Transverse colon (tissue), 4 donors: ENCODE measurements around the gene GRIK4. TPM values are rescaled to one million over a fixed set of nuclear protein-coding genes. Genes with fewer than 3 reads are reported as not detected.

Source experiments
- DNase-seq: peaks from one replicate; pipeline ENCODE4 v3.0.0-alpha.2; 2019
- H3K27ac ChIP-seq, 4 donors: fragments of 200-600 bp; sonication (generic); 2 replicates each; pipeline ENCODE4 v1.5.1; 2016 to 2018; ENCODE audit warnings: inconsistent platforms in 4 of 4
- H3K27me3 ChIP-seq: fragments of 200-600 bp; sonication (generic); 2 replicates; pipeline ENCODE4 v1.5.1; 2017; ENCODE audit warnings: inconsistent platforms
- H3K36me3 ChIP-seq, 4 donors: fragments of 200-600 bp; sonication (generic); 2 replicates each; pipeline ENCODE4 v1.5.1; 2017 to 2019; ENCODE audit warnings: inconsistent platforms in 4 of 4
- H3K4me1 ChIP-seq, 4 donors: fragments of 200-600 bp; sonication (generic); 2 replicates each; pipeline ENCODE4 v1.5.1; 2017 to 2020; ENCODE audit warnings: inconsistent platforms in 4 of 4
- H3K4me3 ChIP-seq, 4 donors: fragments of 200-600 bp; sonication (generic); 1 replicate in 1 of 4; 2 replicates in 3 of 4; pipeline versions ENCODE4 v1.5.1 to v1.6.1; 2017 to 2019; ENCODE audit warnings: inconsistent platforms in 4 of 4
- H3K9me3 ChIP-seq, 2 donors: fragments of 200-600 bp; sonication (generic); 2 replicates each; pipeline ENCODE4 v1.5.1; 2017 to 2019; ENCODE audit warnings: inconsistent platforms in 2 of 2
- EP300 ChIP-seq: sonication (generic); formaldehyde crosslinking; IDR thresholded peaks from one replicate; pipeline ENCODE4 v1.6.1; 2017; ENCODE audit warnings: antibody characterized with exemption, low read depth
- POLR2A ChIP-seq: fragments of 450-650 bp; IDR thresholded peaks from one replicate; pipeline ENCODE4 v1.6.1; 2016; ENCODE audit warnings: antibody characterized with exemption, mild to moderate bottlenecking, moderate library complexity
- POLR2AphosphoS5 ChIP-seq, 3 donors: sonication (generic); formaldehyde crosslinking; IDR thresholded peaks; one replicate each; pipeline ENCODE4 v1.6.1; 2016; ENCODE audit warnings: antibody characterized with exemption in 3 of 3
- WGBS, 2 donors: methylation state at CpG; one replicate each; pipeline ENCODE4 v1.1.5; 2018; ENCODE audit warnings: low coverage in 1 of 2; 5-methylcytosine and 5-hydroxymethylcytosine counted together
- in situ Hi-C, 4 donors: fragments of 200-750 bp; cut with MboI; loops; one replicate each; pipeline versions ENCODE4 v1.15.0 to v1.15.1; 2017; ENCODE audit warnings: low sequenced_read_pairs in 3 of 4, low pct_ligation_motif_present in 1 of 4, low pct_unique_long_range_greater_than_20kb in 1 of 4
- intact Hi-C: fragments of 100-400 bp; cut with DNase I; formaldehyde crosslinking; loops from one replicate; pipeline ENCODE4 v1.15.1; 2023; ENCODE audit warnings: low total_unique reads
- total RNA-seq, 4 donors: library from RNA; depleted of rRNA; stranded (reverse); fragments of >200 nt; gene quantifications; one replicate each; pipeline ENCODE4 v1.1.0, GENCODE V29; 2016
- TF ChIP-seq, protein P1 (sequence below), 5 experiments: fragments of 200-600 bp in 3 of 5; fragments of 450-650 bp in 2 of 5; sonication (generic) in 3 of 5; IDR thresholded peaks; 1 replicate in 2 of 5; 2 replicates in 3 of 5; pipeline ENCODE4 v1.5.1; 2016 to 2017; ENCODE audit warnings: antibody characterized with exemption in 5 of 5, inconsistent platforms in 3 of 5, mild to moderate bottlenecking in 2 of 5, moderate library complexity in 1 of 5

The GRIK4 gene
- total RNA-seq, 4 donors from 2014 or later = 2.6 TPM; not detected in 3

DNA sequence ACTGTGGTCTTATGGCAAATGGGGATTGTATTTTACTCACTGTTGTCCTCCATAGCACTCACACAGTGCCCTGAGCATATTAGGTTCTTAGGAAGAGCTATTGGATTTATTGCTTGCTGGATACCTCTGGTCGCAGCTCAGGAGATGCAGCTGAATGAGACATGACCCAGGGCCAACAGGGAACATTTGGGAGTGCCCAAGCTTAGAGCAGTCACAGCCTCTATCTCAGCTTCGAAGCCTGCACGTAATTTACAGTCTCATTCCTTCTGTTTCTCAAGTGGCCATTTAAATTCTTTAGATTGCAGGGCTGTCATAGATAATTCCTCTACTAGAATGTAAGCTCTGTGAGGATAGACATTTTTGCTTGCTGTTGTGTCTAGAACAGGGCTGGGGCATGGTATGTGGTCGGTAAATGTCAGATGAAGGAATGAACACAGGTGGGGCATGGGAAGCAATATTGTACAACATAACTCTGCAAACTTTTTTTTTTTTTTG is 192.8 kb downstream of the GRIK4 start:
- Histone ChIP-seq H3K4me3 (no peak overlapping the region), H3K27ac (peak overlapping the region in 1 of 4 donors; percentile 5), H3K36me3 (no peaks in the 10 kb centered on the region), H3K27me3 (no peaks in the 10 kb centered on the region), H3K4me1 (no peaks in the 10 kb centered on the region), H3K9me3 (no peaks in the 10 kb centered on the region)
- intact Hi-C loops = no loop called here
- WGBS, 2 donors = 82 to 89% methylated on average over 1 to 4 of the region's 4 CpGs
- no peak for TF ChIP-seq POLR2A
- TF ChIP-seq EP300 = no peak
- no peak for TF ChIP-seq POLR2AphosphoS5 (IDR thresholded peaks at IDR 0.05)
- TF ChIP-seq, protein P1, sequence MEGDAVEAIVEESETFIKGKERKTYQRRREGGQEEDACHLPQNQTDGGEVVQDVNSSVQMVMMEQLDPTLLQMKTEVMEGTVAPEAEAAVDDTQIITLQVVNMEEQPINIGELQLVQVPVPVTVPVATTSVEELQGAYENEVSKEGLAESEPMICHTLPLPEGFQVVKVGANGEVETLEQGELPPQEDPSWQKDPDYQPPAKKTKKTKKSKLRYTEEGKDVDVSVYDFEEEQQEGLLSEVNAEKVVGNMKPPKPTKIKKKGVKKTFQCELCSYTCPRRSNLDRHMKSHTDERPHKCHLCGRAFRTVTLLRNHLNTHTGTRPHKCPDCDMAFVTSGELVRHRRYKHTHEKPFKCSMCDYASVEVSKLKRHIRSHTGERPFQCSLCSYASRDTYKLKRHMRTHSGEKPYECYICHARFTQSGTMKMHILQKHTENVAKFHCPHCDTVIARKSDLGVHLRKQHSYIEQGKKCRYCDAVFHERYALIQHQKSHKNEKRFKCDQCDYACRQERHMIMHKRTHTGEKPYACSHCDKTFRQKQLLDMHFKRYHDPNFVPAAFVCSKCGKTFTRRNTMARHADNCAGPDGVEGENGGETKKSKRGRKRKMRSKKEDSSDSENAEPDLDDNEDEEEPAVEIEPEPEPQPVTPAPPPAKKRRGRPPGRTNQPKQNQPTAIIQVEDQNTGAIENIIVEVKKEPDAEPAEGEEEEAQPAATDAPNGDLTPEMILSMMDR (IDR thresholded peaks at IDR 0.05) = no peak
- DNase-seq = no peak
- in situ Hi-C loops = no loop called here

DNA sequence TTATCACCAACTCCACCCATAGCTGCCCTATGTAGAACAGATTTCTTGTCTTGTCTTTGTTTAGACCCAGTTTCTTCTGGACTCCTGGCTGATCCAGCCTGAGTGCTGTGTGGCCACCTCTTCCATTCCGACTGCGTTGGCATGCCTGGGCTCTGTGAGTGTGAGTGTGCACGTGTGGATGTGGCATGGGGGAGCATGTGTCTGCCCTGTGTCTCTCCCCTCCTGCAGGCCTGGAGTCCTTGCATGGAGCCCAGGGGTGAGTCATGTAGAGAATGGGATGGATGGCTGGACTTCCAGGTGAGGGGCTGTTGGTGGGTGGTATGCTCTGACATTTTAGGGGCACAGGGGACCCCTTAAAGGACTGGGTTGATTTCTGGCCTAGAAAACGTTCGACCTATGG is 194.7 kb downstream of the GRIK4 start:
- no peak overlapping the region for H3K4me3 ChIP-seq
- TF ChIP-seq EP300 (no peak), POLR2AphosphoS5 (IDR thresholded peaks at IDR 0.05) (no peak), POLR2A (no peak)
- TF ChIP-seq, protein P1 (IDR thresholded peaks at IDR 0.05) = no peak
- H3K9me3 ChIP-seq = no peaks in the 10 kb centered on the region
- intact Hi-C loops (no loop called here), in situ Hi-C loops (no loop called here)
- WGBS, 2 donors = 85 to 88% methylated on average over 2 to 5 of the region's 5 CpGs
- H3K27ac ChIP-seq = no peak overlapping the region
- peaks cover 0 to 15% (median 9%) of the 10 kb centered on the region in 4 donors for H3K4me1 ChIP-seq
- H3K27me3 ChIP-seq = no peaks in the 10 kb centered on the region
- no peaks in the 10 kb centered on the region for H3K36me3 ChIP-seq
- no peak for DNase-seq

DNA sequence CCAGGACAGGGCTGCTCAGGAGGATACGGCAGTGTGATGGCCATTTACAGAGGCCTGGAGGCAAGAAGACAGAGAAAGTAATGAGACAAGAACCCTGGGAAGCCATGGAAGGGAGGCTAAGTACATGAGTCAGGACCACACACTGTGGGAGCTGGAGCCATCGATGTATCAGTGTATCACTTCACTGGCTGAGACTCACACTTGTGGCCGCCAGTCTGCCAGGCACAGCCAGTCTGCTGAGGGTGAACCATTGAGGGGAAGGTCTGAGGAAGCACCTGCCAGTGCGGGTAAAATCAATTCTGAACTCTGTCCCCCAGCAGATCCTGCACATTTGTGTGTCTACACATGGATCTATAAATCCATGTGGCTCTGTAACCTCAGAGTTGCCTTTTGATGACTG is 195.6 kb downstream of the GRIK4 start:
- in situ Hi-C loops = no loop called here
- peaks cover 0 to 16% (median 9%) of the 10 kb centered on the region in 4 donors for H3K4me1 ChIP-seq
- no peak for TF ChIP-seq EP300
- no peak for TF ChIP-seq POLR2A
- TF ChIP-seq, protein P1 (IDR thresholded peaks at IDR 0.05) = no peak
- no peak for TF ChIP-seq POLR2AphosphoS5 (IDR thresholded peaks at IDR 0.05)
- no peaks in the 10 kb centered on the region for H3K27me3 ChIP-seq
- no peak for DNase-seq
- no peaks in the 10 kb centered on the region for H3K9me3 ChIP-seq
- no peak overlapping the region for H3K4me3 ChIP-seq
- H3K36me3 ChIP-seq = no peaks in the 10 kb centered on the region
- 86% methylated on average over 4 of the region's 4 CpGs; no CpG with 5 or more reads in 1 of the 2 donors for WGBS, 2 donors
- intact Hi-C loops = no loop called here
- no peak overlapping the region for H3K27ac ChIP-seq

DNA sequence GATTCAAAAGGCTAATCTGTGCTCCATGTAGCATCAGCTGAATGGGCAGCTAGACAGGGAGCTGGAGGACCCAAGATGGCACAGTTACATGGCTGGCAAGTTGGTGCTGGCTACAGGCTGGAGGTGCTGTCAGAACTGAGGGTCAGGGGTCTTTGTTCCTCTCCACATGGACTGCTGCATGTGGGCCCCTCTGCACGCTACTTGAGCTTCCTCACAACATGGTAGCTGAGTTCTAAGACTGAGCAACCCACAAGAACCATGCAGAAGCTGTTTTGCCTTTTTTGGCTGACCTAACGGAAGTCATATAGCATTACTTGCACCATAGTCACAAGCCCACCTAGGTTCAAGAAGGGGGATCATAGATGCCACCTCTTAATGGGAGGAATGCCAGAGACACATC is 196.1 kb downstream of the GRIK4 start:
- Histone ChIP-seq H3K4me1 (peaks cover 0 to 16% (median 9%) of the 10 kb centered on the region in 4 donors), H3K4me3 (no peak overlapping the region), H3K27me3 (no peaks in the 10 kb centered on the region), H3K27ac (no peak overlapping the region), H3K9me3 (no peaks in the 10 kb centered on the region), H3K36me3 (no peaks in the 10 kb centered on the region)
- TF ChIP-seq POLR2A (no peak), POLR2AphosphoS5 (IDR thresholded peaks at IDR 0.05) (no peak), EP300 (no peak)
- TF ChIP-seq, protein P1 (IDR thresholded peaks at IDR 0.05) = no peak
- intact Hi-C loops (no loop called here), in situ Hi-C loops (no loop called here)
- DNase-seq = no peak
- WGBS, 2 donors = 100% methylated on average over 2 of the region's 2 CpGs; no CpG with 5 or more reads in 1 of the 2 donors
